Retina (tissue), 1 donor: ENCODE data around the gene OPCML.
A peak's percentile ranks its signal among the peaks of the same experiment; 100 is the strongest.

Experiments
- DNase-seq: peaks from one replicate; pipeline ENCODE4 v3.0.0-alpha.2; 2016

The OPCML gene

DNA sequence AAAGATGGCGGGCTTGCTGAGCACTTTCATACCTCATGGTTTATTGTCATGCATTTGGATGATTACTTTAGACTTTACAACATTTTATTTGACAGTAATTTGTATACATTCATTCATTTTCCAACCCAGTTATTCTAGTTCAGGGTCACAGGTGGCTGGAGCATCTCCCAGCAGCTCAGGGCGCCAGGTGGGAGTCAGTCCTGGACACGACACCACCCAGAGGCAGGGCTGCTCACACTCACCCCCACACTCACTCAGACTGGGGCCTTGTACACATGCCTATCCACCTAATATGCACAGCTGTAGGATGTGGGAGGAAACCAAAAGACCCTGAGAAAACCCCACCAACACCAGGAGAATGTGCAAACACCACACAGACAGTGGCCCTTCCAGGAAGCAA lies 123.9 kb downstream of the OPCML start:
- DNase-seq, result no peak

DNA sequence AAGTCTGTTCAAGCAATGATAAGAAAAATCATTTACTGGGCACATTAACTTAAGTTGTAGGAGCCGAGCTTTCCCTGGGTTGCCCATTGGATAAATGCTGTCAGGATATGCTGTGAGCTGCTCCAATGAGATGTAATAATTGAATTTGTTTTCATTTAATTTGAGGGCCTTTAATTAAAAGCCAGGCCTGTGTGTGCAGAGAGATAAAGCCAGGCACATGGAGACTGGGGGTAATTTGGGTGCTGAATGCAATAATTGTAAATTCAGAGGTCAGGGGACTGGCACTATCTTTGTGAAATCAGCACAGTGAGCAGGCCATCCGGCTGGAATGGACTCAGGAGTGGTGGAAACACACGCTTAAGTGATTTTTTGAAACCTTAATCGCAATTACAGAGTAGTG lies 125.8 kb downstream of the OPCML start:
- DNase-seq, result no peak

DNA sequence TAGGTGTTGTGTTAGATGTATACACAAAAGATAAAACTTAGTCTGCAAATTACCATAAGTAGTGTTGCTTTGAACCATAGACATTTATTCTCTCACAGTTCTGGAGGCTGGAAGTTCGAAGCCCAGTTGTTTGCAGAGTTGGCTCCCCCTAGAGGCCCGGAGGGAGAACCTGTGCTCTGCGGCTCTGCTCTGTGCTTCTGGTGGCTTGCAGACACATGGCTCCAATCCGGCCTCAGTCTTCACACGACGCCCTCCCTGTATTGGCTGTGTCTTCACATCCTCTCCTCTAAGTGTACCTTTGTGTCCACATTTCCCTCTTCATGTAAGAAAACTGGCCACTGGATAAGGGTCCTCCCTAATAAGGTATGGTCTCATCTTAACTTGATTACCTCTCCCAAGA lies 128.4 kb downstream of the OPCML start:
- DNase-seq, result no peak

GRCh38 chr11:133402551-133402950 lies 129.8 kb downstream of the OPCML start:
- no peak for DNase-seq

- DNase-seq, result no peak
These were observed 132.3 kb downstream of the OPCML start for GRCh38 chr11:133399855-133400625.

- no peak for DNase-seq
These were observed 133.0 kb downstream of the OPCML start for GRCh38 chr11:133399294-133399693.

DNA sequence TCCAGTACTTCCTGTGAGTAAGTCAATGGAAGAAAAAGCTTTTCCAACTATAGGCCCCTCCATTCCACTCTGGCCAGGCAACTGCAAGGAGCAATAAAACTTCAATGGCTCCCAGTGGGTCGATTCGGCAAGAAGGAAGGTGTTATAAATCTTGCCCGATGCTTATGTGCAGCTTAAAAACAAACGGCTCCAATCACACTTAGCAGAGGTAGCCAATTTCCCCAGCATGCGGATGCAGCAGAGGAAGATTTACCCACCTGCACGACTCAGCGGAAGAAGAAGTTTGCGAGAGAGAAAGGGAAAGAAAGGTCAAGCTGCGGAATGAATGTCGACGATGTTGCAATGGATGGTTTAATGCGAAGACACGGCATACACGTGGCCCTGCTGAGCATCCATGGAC lies 141.5 kb downstream of the OPCML start:
- DNase-seq, result no peak

- no peak for DNase-seq
These were observed 143.2 kb downstream of the OPCML start for GRCh38 chr11:133388975-133389568.

DNA sequence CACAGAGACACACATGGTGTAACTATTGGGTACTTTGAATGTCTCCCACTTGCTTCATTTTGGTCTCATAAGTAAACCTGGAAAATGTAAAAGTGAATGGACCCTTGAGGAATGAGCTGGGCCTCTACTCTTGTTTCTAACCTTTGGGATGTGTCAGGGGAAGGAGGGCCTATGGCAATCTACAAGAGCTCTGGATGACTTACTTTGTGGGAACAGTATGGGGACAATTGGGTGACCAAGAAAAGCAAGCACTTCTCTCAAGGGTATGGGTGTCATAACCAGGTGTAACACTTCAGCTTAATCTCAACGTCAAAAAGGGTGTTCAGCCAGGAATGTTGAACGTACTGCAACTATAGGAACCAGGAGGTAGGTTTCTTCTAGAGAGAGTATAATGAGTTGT lies 144.0 kb downstream of the OPCML start:
- DNase-seq, result no peak

DNA sequence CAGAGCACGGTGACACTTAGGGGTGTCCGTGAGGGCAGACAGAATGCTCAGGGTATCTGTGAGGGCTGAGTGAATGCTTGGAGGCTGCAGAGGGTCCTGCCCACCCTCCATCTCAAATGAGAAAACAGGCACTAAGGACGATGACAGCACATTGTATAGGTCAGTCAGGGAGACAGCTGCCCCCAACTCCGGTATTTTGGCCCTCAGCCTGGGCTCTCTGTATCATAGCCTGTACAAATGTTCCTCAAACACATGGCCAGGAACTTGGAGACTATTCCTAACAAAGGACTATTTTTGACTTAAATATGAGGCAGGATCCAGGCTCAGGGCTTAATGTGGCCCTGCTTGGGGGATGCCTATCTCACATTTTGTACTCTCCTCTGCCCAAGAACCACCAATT lies 145.4 kb downstream of the OPCML start:
- no peak for DNase-seq

- DNase-seq, result no peak
These were observed 146.0 kb downstream of the OPCML start for GRCh38 chr11:133386262-133386661.

- DNase-seq, result no peak
These were observed 146.5 kb downstream of the OPCML start for GRCh38 chr11:133385781-133386180.

GRCh38 chr11:133384731-133385130 lies 147.6 kb downstream of the OPCML start:
- no peak for DNase-seq

DNA sequence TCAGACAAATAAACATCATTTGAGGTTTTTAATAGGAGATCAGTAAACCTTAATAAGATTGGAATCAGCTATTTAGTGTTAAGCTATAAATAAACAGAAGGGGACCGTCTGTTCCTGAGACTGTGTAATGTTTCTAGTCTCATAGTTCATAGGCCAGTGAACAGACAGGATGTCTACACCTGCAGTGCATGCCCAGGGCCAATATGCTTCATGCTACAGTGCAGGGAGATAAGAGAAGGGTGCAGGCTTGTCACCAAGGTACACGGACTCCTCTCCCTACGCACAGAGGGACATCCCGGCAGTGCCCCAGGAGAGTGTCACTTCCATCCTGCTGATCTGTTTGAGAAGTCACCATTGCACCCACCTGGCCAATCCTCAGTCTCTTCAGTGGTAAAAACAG lies 148.6 kb downstream of the OPCML start:
- DNase-seq, result no peak

DNA sequence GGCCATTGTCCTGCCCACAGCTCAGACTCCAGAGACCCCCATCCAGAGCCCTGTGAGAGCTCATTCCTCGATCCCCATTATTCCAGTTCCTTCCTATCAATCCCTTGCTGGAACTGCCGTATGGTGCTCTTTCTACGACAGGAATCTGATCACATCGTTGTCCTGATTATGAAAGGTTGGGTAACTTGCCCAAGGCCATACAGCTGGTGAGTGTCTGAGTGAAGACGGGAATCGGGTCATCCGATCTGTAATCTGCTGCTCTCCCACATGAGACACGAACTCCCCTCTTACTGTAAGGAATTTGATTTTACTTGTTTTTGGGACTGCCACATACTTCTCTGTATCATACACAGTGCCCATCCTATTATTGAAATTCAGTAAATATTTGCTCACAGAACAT lies 149.1 kb downstream of the OPCML start:
- peak; percentile 63 for DNase-seq

GRCh38 chr11:133382131-133382812 lies 150.0 kb downstream of the OPCML start:
- peak; percentile 67 for DNase-seq

GRCh38 chr11:133381761-133382130 lies 150.6 kb downstream of the OPCML start:
- DNase-seq, result no peak

- DNase-seq, result no peak
These were observed 166.2 kb downstream of the OPCML start for GRCh38 chr11:133366147-133366546.

DNA sequence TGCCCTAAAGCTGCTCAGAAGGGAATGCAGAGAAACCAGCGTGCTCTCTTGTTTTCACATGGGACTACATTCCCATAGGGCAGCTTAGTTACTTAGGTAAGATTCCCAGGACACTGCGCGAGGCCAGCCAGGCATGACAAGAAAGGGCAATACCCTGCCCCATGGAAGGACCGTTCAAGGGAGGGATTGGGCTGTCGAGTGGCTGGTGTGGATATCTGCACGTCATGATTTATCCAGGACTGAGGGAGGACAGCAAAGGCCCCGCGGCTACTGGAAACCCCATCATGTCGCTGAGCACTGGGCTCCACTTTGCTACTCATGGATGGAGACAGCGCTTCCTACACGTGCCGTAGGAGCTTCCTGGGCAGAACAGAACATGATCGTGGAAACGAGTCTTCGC lies 169.4 kb downstream of the OPCML start:
- no peak for DNase-seq

GRCh38 chr11:133362156-133362555 lies 170.1 kb downstream of the OPCML start:
- no peak for DNase-seq

GRCh38 chr11:133361689-133361994 lies 170.7 kb downstream of the OPCML start:
- no peak for DNase-seq

- no peak for DNase-seq
These were observed 171.2 kb downstream of the OPCML start for GRCh38 chr11:133360860-133361688.

DNA sequence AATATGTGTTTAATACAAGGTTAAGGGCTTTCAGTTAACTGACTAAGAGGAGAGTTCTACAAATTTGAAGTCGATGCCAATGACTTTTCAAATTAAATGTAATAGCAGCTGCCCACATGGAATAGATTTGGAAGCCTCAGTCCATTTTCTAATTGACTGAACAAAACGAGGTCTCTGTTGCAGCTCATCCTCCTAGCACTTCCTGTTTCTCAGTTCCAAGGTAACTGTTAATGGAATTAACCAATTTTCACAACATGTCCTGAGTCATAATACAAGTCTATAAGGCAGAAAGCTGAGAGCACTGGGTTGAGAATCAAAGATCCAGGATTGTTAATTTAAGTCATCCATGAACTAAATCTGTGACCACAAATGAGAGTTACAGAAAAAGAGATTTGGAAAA lies 177.2 kb downstream of the OPCML start:
- no peak for DNase-seq

GRCh38 chr11:133354069-133354468 lies 178.2 kb downstream of the OPCML start:
- DNase-seq, result no peak
